Mesothelial cell of epicardium (in vitro differentiated cells): ENCODE data around the gene SASS6. TPM values are rescaled to one million over a fixed set of nuclear protein-coding genes. Genes with fewer than 3 reads are reported as not detected.
"Not testable (repeated sequence)": the region's sequence is repeated elsewhere in the genome, so short reads cannot be mapped to it uniquely, and the experiment has no call there.

ENCODE experiments used
- DNase-seq, 2 experiments: peaks; one replicate each; pipeline ENCODE4 v3.0.0; 2021; ENCODE audit warnings: low spot score in 2 of 2; ENCODE audit not compliant: unreplicated experiment in 2 of 2
- H3K27ac Mint-ChIP-seq: 2 replicates; pipeline ENCODE4 v1.8.0; 2021; ENCODE audit warnings: mixed read lengths
- H3K27me3 Mint-ChIP-seq: 2 replicates; pipeline ENCODE4 v1.8.0; 2021; ENCODE audit warnings: low read depth, mixed read lengths
- H3K36me3 Mint-ChIP-seq: 2 replicates; pipeline ENCODE4 v1.8.0; 2021; ENCODE audit warnings: mixed read lengths
- H3K4me1 Mint-ChIP-seq: 2 replicates; pipeline ENCODE4 v1.8.0; 2021; ENCODE audit warnings: mixed read lengths
- H3K4me3 Mint-ChIP-seq: 2 replicates; pipeline ENCODE4 v1.8.0; 2021; ENCODE audit warnings: mild to moderate bottlenecking, moderate library complexity, mixed read lengths
- H3K9me3 Mint-ChIP-seq: 2 replicates; pipeline ENCODE4 v1.8.0; 2021; ENCODE audit warnings: mixed read lengths
- CTCF ChIP-seq: fragments of 200-600 bp; sonication (generic); IDR thresholded peaks from one replicate; pipeline ENCODE4 v1.5.0; 2021; ENCODE audit warnings: antibody characterized with exemption; ENCODE audit not compliant: unreplicated experiment
- total RNA-seq: library from RNA; stranded (reverse); gene quantifications from 3 replicates; pipeline ENCODE4 v1.2.1, GENCODE V29; 2021

SASS6 gene
- total RNA-seq, 1 donor from 2014 or later: 6.2 TPM

DNA sequence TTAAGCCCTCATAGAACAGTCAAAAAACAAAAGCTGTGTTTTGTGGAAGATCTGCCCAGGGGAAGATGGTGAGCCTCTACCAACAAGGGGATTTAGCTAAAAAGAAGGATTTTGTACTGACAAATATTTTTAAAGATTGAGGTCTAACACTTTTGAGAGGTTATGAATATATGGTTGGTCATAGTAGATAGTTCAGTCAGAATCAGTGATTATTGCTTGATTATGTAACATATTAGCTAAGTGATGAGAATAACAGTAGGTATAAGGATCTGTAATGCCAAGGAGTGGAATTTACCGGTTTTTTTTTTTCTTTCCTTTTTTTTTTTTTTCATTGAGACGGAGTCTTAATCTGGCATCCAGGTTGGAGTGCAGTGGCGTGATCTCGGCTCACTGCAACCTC is 79.0 kb downstream of the SASS6 start:
- TF ChIP-seq CTCF: no peak
- peak overlapping the region; percentile 64 for H3K27ac Mint-ChIP-seq
- peaks cover 18% of the 10 kb centered on the region for H3K36me3 Mint-ChIP-seq
- no peaks in the 10 kb centered on the region for H3K27me3 Mint-ChIP-seq
- H3K4me1 Mint-ChIP-seq: peaks cover 39% of the 10 kb centered on the region
- peaks cover 6% of the 10 kb centered on the region for H3K9me3 Mint-ChIP-seq
- no peak for DNase-seq
- no peak overlapping the region for H3K4me3 Mint-ChIP-seq

DNA sequence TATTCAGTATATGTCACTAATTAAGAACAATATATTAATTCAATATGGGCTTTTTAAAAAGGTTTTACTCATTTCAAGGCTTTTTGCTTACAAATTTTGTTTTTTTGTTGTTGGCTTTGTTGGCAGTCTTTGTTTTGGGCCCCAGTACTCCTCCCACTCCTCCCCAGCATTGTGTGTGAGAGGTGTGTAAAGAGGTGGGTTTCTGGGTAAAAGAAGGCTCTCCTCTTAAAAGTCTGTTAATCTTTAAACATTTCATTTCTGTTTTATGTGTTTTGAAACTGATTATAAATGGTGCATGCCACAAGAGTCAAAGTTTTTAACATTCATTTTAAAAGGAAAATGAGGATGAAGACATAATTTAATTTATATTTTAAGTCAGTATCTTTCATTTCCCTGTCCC is 79.6 kb downstream of the SASS6 start:
- peaks cover 18% of the 10 kb centered on the region for H3K36me3 Mint-ChIP-seq
- no peak for TF ChIP-seq CTCF

GRCh38 chr1:100051893-100052292 is 80.8 kb downstream of the SASS6 start:
- H3K4me3 Mint-ChIP-seq: no peak overlapping the region
- peaks cover 17% of the 10 kb centered on the region for H3K36me3 Mint-ChIP-seq
- no peak overlapping the region for H3K27ac Mint-ChIP-seq
- peaks cover 48% of the 10 kb centered on the region for H3K4me1 Mint-ChIP-seq
- H3K9me3 Mint-ChIP-seq: peaks cover 6% of the 10 kb centered on the region
- H3K27me3 Mint-ChIP-seq: no peaks in the 10 kb centered on the region
- DNase-seq: no peak
- TF ChIP-seq CTCF: no peak

More for the DNA sequence above, 79.6 kb downstream of the SASS6 start:
- Mint-ChIP-seq H3K4me1 (peaks cover 44% of the 10 kb centered on the region), H3K27ac (peak overlapping the region; percentile 64), H3K4me3 (no peak overlapping the region), H3K27me3 (no peaks in the 10 kb centered on the region), H3K9me3 (peaks cover 6% of the 10 kb centered on the region)
- DNase-seq: no peak

GRCh38 chr1:100051401-100051800 is 81.3 kb downstream of the SASS6 start:
- no peak for TF ChIP-seq CTCF
- H3K27me3 Mint-ChIP-seq: no peaks in the 10 kb centered on the region
- H3K9me3 Mint-ChIP-seq: peaks cover 6% of the 10 kb centered on the region

DNA sequence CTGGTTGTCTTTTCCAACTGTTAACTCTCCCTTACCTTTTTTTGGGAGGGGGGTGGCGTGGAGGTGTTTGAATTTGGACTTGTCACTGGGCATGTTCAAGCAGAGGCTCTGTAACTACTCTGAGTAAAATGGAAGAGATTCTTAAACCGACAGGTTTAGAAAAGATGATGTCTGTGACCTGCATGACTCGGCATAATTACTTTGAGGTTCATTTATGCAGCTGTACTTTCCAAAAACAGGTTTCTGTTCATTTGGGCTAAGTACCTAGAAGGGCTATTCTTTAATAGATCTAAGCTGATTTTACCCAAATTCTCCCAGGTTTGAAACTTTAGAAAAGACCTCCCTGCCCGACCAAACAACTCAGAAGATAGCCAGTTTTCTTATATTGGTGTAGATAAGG is 82.6 kb downstream of the SASS6 start:
- Mint-ChIP-seq H3K36me3 (peaks cover 21% of the 10 kb centered on the region), H3K27ac (peak overlapping the region; percentile 84), H3K4me1 (peaks cover 46% of the 10 kb centered on the region), H3K27me3 (no peaks in the 10 kb centered on the region), H3K4me3 (no peak overlapping the region), H3K9me3 (peaks cover 9% of the 10 kb centered on the region)
- no peak for TF ChIP-seq CTCF
- no peak for DNase-seq

More at GRCh38 chr1:100051401-100051800, 81.3 kb downstream of the SASS6 start:
- Mint-ChIP-seq H3K36me3 (peaks cover 18% of the 10 kb centered on the region), H3K27ac (no peak overlapping the region), H3K4me3 (no peak overlapping the region), H3K4me1 (peaks cover 50% of the 10 kb centered on the region)
- no peak for DNase-seq

DNA sequence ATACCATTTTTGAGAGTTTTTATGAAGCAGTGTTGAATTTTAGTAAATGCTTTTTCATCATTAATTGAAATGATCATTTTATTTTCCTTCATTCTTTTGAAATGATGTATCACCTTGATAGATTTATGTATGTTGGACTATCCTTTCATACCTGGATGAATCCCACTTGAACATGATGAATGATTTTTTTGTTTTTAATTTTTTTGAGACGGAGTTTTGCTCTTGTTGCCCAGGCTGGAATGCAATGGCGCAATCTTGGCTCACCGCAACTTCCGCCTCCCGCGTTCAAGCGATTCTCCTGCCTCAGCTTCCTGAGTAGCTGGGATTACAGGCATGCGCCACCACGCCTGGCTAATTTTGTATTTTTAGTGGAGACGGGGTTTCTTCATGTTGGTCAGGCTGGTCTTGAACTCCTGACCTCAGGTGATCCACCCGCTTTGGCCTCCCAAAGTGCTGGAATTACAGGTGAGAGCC is 85.5 kb downstream of the SASS6 start:
- DNase-seq, H3K27ac Mint-ChIP-seq, H3K27me3 Mint-ChIP-seq, H3K4me3 Mint-ChIP-seq: not testable (repeated sequence)
- peaks cover 41% of the 10 kb centered on the region for H3K4me1 Mint-ChIP-seq
- peaks cover 24% of the 10 kb centered on the region for H3K9me3 Mint-ChIP-seq
- H3K36me3 Mint-ChIP-seq: peaks cover 37% of the 10 kb centered on the region
